HepG2 (cell line): Measurements from ENCODE around the gene MARF1. TPM values are rescaled to one million over a fixed set of nuclear protein-coding genes. Genes with fewer than 3 reads are reported as not detected.

Source experiments
- AGO2 ChIP-seq: fragments of 200-400 bp; formaldehyde crosslinking; optimal IDR thresholded peaks from 2 replicates; pipeline ENCODE3; 2017; ENCODE audit warnings: mild to moderate bottlenecking, low read depth, low read length, moderate library complexity
- AKAP8 ChIP-seq: sonication (generic); formaldehyde crosslinking; IDR thresholded peaks from 2 replicates; pipeline ENCODE4 v1.5.1; 2020; ENCODE audit warnings: mild to moderate bottlenecking, missing genetic modification reagents
- ATF1 ChIP-seq: IDR thresholded peaks from 2 replicates; pipeline ENCODE4 v1.6.1; 2016; ENCODE audit warnings: mild to moderate bottlenecking, control low read depth
- CENPT ChIP-seq: sonication (generic); formaldehyde crosslinking; IDR thresholded peaks from 2 replicates; pipeline ENCODE4 v1.8.0; 2022; ENCODE audit warnings: low read depth, mild to moderate bottlenecking, moderate library complexity, missing genetic modification reagents
- CSRNP1 ChIP-seq: sonication (generic); formaldehyde crosslinking; IDR thresholded peaks from 2 replicates; pipeline ENCODE4 v1.8.1; 2023; ENCODE audit warnings: mild to moderate bottlenecking, missing genetic modification reagents
- E2F2 ChIP-seq: sonication (generic); formaldehyde crosslinking; IDR thresholded peaks from 2 replicates; pipeline ENCODE4 v1.4.0; 2020; ENCODE audit warnings: missing genetic modification reagents, borderline replicate concordance
- GATA4 ChIP-seq: sonication (generic); IDR thresholded peaks from 2 replicates; pipeline ENCODE4 v1.6.1; 2016; ENCODE audit warnings: antibody characterized with exemption, low read depth, borderline replicate concordance
- GLI4 ChIP-seq: sonication (generic); formaldehyde crosslinking; IDR thresholded peaks from 2 replicates; pipeline ENCODE4 v1.5.1; 2020; ENCODE audit warnings: missing genetic modification reagents, mild to moderate bottlenecking, moderate library complexity, borderline replicate concordance
- KLF9 ChIP-seq: IDR thresholded peaks from 2 replicates; pipeline ENCODE4 v1.6.1; 2016; ENCODE audit warnings: low read depth
- MAFF ChIP-seq: IDR thresholded peaks from 2 replicates; pipeline ENCODE4 v1.6.1; 2011; ENCODE audit warnings: low read depth, low read length, improper control_type of control experiment
- MATR3 ChIP-seq: sonication (generic); formaldehyde crosslinking; IDR thresholded peaks from 2 replicates; pipeline ENCODE4 v1.4.0; 2020; ENCODE audit warnings: missing genetic modification reagents
- MBNL3 ChIP-seq: fragments of 250-450 bp; sonication (Bioruptor Pico); conservative IDR thresholded peaks from 2 replicates; pipeline ENCODE4 v1.8.0; 2022; ENCODE audit warnings: mild to moderate bottlenecking, inconsistent platforms
- MED8 ChIP-seq: sonication (generic); formaldehyde crosslinking; IDR thresholded peaks from 2 replicates; pipeline ENCODE4 v1.8.1; 2023; ENCODE audit warnings: mild to moderate bottlenecking, missing genetic modification reagents; ENCODE audit not compliant: insufficient replicate concordance
- RBM39 ChIP-seq: fragments of 200-400 bp; formaldehyde crosslinking; IDR thresholded peaks from one replicate; pipeline ENCODE4 v1.6.1; 2018; ENCODE audit warnings: antibody characterized with exemption, mild to moderate bottlenecking, low read depth, low read length; ENCODE audit not compliant: poor library complexity, severe bottlenecking
- ZNF264 ChIP-seq: sonication (generic); formaldehyde crosslinking; IDR thresholded peaks from 2 replicates; pipeline ENCODE4 v1.4.0; 2020; ENCODE audit warnings: missing genetic modification reagents
- ZNF616 ChIP-seq: sonication (generic); formaldehyde crosslinking; IDR thresholded peaks from 2 replicates; pipeline ENCODE4 v1.5.0; 2020; ENCODE audit warnings: low read depth, mild to moderate bottlenecking, missing genetic modification reagents
- ZNF7 ChIP-seq: IDR thresholded peaks from 2 replicates; pipeline ENCODE4 v1.6.1; 2016; ENCODE audit warnings: missing biosample characterization, missing genetic modification reagents
- ZNF704 ChIP-seq: sonication (generic); formaldehyde crosslinking; IDR thresholded peaks from 2 replicates; pipeline ENCODE4 v1.8.1; 2023; ENCODE audit warnings: mild to moderate bottlenecking, inconsistent platforms, moderate library complexity, missing genetic modification reagents, borderline replicate concordance
- ZNF713 ChIP-seq: sonication (generic); formaldehyde crosslinking; IDR thresholded peaks from 2 replicates; pipeline ENCODE4 v1.4.0; 2020; ENCODE audit warnings: mild to moderate bottlenecking, missing genetic modification reagents
- polyA plus RNA-seq, 8 experiments: library from polyadenylated mRNA; depleted of rRNA in 3 of 8; stranded (reverse) in 7 of 8; unstranded in 1 of 8; fragments of >200 nt; fragmentation: Illumina TruSeq in 4 of 8; extraction: Trizol in 4 of 8; gene quantifications; 2 replicates each; pipeline versions ENCODE4 v1.2.1 to v1.2.3, GENCODE V29; 2011 to 2016; ENCODE audit warnings: low read depth in 4 of 8, missing spikeins in 1 of 8, mixed read lengths in 1 of 8; ENCODE audit not compliant: insufficient read depth in 1 of 8
- total RNA-seq, 5 experiments: library from RNA; depleted of rRNA; stranded (reverse); fragments of >200 nt; fragmentation: Illumina TruSeq; extraction: Trizol; gene quantifications; 2 replicates each; pipeline ENCODE4 v1.2.3, GENCODE V29; 2016; ENCODE audit warnings: low read depth in 1 of 5
- TF ChIP-seq, protein P1 (sequence below): sonication (generic); formaldehyde crosslinking; IDR thresholded peaks from 2 replicates; pipeline ENCODE4 v1.8.0; 2022; ENCODE audit warnings: mild to moderate bottlenecking, missing genetic modification reagents, moderate library complexity
- TF ChIP-seq, protein P2 (sequence below): sonication (generic); formaldehyde crosslinking; IDR thresholded peaks from 2 replicates; pipeline ENCODE4 v1.5.0; 2020; ENCODE audit warnings: missing genetic modification reagents
- TF ChIP-seq, protein P3 (sequence below): sonication (generic); formaldehyde crosslinking; IDR thresholded peaks from 2 replicates; pipeline ENCODE4 v1.5.1; 2020; ENCODE audit warnings: missing genetic modification reagents, mild to moderate bottlenecking, borderline replicate concordance

MARF1 gene
- total and polyA plus RNA-seq, 2 of the 13 experiments (the other 11 are each of a cell fraction or from before 2014, with no cell fraction given) = 8.7 to 20.7 TPM

GRCh38 chr16:15607700-15608396 lies 35.1 kb downstream of the MARF1 start (continued):
- TF ChIP-seq, protein P1, sequence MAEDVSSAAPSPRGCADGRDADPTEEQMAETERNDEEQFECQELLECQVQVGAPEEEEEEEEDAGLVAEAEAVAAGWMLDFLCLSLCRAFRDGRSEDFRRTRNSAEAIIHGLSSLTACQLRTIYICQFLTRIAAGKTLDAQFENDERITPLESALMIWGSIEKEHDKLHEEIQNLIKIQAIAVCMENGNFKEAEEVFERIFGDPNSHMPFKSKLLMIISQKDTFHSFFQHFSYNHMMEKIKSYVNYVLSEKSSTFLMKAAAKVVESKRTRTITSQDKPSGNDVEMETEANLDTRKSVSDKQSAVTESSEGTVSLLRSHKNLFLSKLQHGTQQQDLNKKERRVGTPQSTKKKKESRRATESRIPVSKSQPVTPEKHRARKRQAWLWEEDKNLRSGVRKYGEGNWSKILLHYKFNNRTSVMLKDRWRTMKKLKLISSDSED (CRISPR knock-in tag) = no peak
- TF ChIP-seq GLI4 (CRISPR knock-in tag) (no peak), ZNF264 (no peak), ZNF616 (CRISPR knock-in tag) (no peak), ZNF704 (no peak), E2F2 (CRISPR knock-in tag) (no peak), MBNL3 (no peak), GATA4 (no peak), MED8 (CRISPR knock-in tag) (no peak), MAFF (peak; percentile 17; the same call in 1 of the 2 replicates), CENPT (CRISPR knock-in tag) (no peak), AKAP8 (CRISPR knock-in tag) (no peak; the same call in 1 of the 2 replicates), MATR3 (no peak), ZNF7 (no peak), RBM39 (no peak), CSRNP1 (CRISPR knock-in tag) (peak; percentile 25; the same call in 1 of the 2 replicates), AGO2 (no peak), ZNF713 (CRISPR knock-in tag) (no peak), KLF9 (no peak), ATF1 (CRISPR knock-in tag) (no peak)
- TF ChIP-seq, protein P2, sequence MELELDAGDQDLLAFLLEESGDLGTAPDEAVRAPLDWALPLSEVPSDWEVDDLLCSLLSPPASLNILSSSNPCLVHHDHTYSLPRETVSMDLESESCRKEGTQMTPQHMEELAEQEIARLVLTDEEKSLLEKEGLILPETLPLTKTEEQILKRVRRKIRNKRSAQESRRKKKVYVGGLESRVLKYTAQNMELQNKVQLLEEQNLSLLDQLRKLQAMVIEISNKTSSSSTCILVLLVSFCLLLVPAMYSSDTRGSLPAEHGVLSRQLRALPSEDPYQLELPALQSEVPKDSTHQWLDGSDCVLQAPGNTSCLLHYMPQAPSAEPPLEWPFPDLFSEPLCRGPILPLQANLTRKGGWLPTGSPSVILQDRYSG (CRISPR knock-in tag) = no peak
- TF ChIP-seq, protein P3, sequence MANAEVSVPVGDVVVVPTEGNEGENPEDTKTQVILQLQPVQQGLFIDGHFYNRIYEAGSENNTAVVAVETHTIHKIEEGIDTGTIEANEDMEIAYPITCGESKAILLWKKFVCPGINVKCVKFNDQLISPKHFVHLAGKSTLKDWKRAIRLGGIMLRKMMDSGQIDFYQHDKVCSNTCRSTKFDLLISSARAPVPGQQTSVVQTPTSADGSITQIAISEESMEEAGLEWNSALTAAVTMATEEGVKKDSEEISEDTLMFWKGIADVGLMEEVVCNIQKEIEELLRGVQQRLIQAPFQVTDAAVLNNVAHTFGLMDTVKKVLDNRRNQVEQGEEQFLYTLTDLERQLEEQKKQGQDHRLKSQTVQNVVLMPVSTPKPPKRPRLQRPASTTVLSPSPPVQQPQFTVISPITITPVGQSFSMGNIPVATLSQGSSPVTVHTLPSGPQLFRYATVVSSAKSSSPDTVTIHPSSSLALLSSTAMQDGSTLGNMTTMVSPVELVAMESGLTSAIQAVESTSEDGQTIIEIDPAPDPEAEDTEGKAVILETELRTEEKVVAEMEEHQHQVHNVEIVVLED (CRISPR knock-in tag) = no peak
